Astrocyte (in vitro differentiated cells and primary cell): ENCODE data around the gene TEX48. TPM values are rescaled to one million over a fixed set of nuclear protein-coding genes. Genes with fewer than 3 reads are reported as not detected.

ENCODE experiments used
- DNase-seq: peaks from one replicate; pipeline ENCODE4 v3.0.0-alpha.2; 2010; ENCODE audit warnings: low read depth
- FAIRE-seq: peaks from 2 replicates; lab custom pipeline; 2011; peaks lifted over from hg19 to GRCh38; lab: Jason Lieb, UNC
- H2AFZ ChIP-seq: 2 replicates; pipeline ENCODE4 v1.6.0; 2012; ENCODE audit warnings: low read depth, low read length, inconsistent platforms
- H3K27ac ChIP-seq: 2 replicates; pipeline ENCODE4 v1.5.1; 2011; ENCODE audit warnings: low read depth, low read length, inconsistent platforms
- H3K27me3 ChIP-seq: 2 replicates; pipeline ENCODE4 v1.6.0; 2011; ENCODE audit warnings: low read length, inconsistent platforms; ENCODE audit not compliant: insufficient read depth
- H3K36me3 ChIP-seq: 2 replicates; pipeline ENCODE4 v1.5.1; 2011; ENCODE audit warnings: low read length, inconsistent platforms; ENCODE audit not compliant: insufficient read depth
- H3K4me1 ChIP-seq: 2 replicates; pipeline ENCODE4 v1.5.1; 2011; ENCODE audit warnings: low read length, inconsistent platforms; ENCODE audit not compliant: insufficient read depth
- H3K4me2 ChIP-seq: 2 replicates; pipeline ENCODE4 v1.6.0; 2012; ENCODE audit warnings: low read length, inconsistent platforms
- H3K4me3 ChIP-seq: 2 replicates; pipeline ENCODE4 v1.5.1; 2011; ENCODE audit warnings: low read depth, mild to moderate bottlenecking, low read length, inconsistent platforms; ENCODE audit not compliant: insufficient read depth
- H3K79me2 ChIP-seq: 2 replicates; pipeline ENCODE4 v1.6.0; 2012; ENCODE audit warnings: mild to moderate bottlenecking, low read length, inconsistent platforms; ENCODE audit not compliant: insufficient read depth
- H3K9ac ChIP-seq: 2 replicates; pipeline ENCODE4 v1.6.0; 2012; ENCODE audit warnings: mild to moderate bottlenecking, low read length, inconsistent platforms
- H3K9me3 ChIP-seq: 2 replicates; pipeline ENCODE4 v1.5.1; 2012; ENCODE audit warnings: low read depth, mild to moderate bottlenecking, low read length, inconsistent platforms; ENCODE audit not compliant: insufficient read depth
- H4K20me1 ChIP-seq: 2 replicates; pipeline ENCODE4 v1.6.0; 2012; ENCODE audit warnings: low read length, inconsistent platforms; ENCODE audit not compliant: insufficient read depth
- H3K27ac Mint-ChIP-seq: one replicate; pipeline ENCODE4 v1.8.0; 2021; ENCODE audit warnings: mild to moderate bottlenecking, mixed read lengths; ENCODE audit not compliant: unreplicated experiment
- H3K27me3 Mint-ChIP-seq: one replicate; pipeline ENCODE4 v1.8.0; 2021; ENCODE audit warnings: low read depth, mixed read lengths; ENCODE audit not compliant: unreplicated experiment
- H3K36me3 Mint-ChIP-seq: one replicate; pipeline ENCODE4 v1.8.0; 2021; ENCODE audit warnings: low read depth, mixed read lengths; ENCODE audit not compliant: unreplicated experiment
- H3K4me1 Mint-ChIP-seq: one replicate; pipeline ENCODE4 v1.8.0; 2021; ENCODE audit warnings: low read depth, mixed read lengths; ENCODE audit not compliant: unreplicated experiment
- H3K4me3 Mint-ChIP-seq: one replicate; pipeline ENCODE4 v1.8.0; 2021; ENCODE audit warnings: mild to moderate bottlenecking, moderate library complexity, mixed read lengths; ENCODE audit not compliant: unreplicated experiment
- H3K9me3 Mint-ChIP-seq: one replicate; pipeline ENCODE4 v1.8.0; 2021; ENCODE audit warnings: mild to moderate bottlenecking, mixed read lengths; ENCODE audit not compliant: unreplicated experiment
- EZH2 ChIP-seq: IDR thresholded peaks from 2 replicates; pipeline ENCODE4 v1.6.1; 2012; ENCODE audit warnings: mild to moderate bottlenecking, low read length, inconsistent platforms; ENCODE audit not compliant: insufficient read depth
- total RNA-seq: library from RNA; stranded (reverse); gene quantifications from 2 replicates; pipeline ENCODE4 v1.2.1, GENCODE V29; 2021
- TF ChIP-seq, protein P1 (sequence below): IDR thresholded peaks from 2 replicates; pipeline ENCODE4 v1.5.1; 2011; ENCODE audit warnings: low read depth, mild to moderate bottlenecking, inconsistent platforms, low read length, moderate library complexity; ENCODE audit not compliant: insufficient read depth

Gene TEX48
- total RNA-seq, 1 donor from 2014 or later, result not detected

DNA sequence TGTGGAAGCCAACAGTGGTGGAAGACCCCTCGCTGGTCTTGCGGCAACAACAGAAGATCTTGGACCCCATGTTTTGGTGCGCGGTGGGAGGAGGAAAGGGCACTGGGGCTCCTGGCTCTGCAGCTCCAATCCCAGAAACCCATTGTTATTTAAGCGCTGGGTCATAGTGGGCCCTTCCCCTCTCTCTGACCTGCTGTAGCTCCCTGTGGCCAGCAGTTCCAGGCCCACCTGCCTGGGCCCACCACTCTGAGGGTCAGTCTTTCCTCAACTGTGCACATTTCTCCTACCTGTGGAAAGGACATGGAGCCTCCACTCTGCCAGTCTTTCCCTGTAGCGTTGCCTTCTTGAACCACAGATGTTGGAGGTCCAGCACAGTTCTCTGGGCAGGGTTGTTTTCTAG is 24.3 kb downstream of the TEX48 start, which contains the start of gene TEX53:
Gene TEX53 (minus strand): TSS at position 101 of the 400 bp plus-strand sequence. CDS start 31 bp downstream, at position 70.
- TF ChIP-seq, protein P1, sequence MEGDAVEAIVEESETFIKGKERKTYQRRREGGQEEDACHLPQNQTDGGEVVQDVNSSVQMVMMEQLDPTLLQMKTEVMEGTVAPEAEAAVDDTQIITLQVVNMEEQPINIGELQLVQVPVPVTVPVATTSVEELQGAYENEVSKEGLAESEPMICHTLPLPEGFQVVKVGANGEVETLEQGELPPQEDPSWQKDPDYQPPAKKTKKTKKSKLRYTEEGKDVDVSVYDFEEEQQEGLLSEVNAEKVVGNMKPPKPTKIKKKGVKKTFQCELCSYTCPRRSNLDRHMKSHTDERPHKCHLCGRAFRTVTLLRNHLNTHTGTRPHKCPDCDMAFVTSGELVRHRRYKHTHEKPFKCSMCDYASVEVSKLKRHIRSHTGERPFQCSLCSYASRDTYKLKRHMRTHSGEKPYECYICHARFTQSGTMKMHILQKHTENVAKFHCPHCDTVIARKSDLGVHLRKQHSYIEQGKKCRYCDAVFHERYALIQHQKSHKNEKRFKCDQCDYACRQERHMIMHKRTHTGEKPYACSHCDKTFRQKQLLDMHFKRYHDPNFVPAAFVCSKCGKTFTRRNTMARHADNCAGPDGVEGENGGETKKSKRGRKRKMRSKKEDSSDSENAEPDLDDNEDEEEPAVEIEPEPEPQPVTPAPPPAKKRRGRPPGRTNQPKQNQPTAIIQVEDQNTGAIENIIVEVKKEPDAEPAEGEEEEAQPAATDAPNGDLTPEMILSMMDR, result no peak
- no peak for TF ChIP-seq EZH2
- Histone ChIP-seq H4K20me1 (no peaks in the 10 kb centered on the region), H3K4me3 (no peak within 1 kb of the TSS), H3K4me2 (no peak within 1 kb of the TSS), H3K9ac (no peak within 1 kb of the TSS), H3K9me3 (no peaks in the 10 kb centered on the region), H3K27me3 (peaks cover 16% of the 10 kb centered on the region), H3K27ac (no peak within 1 kb of the TSS), H2AFZ (no peak within 1 kb of the TSS), H3K4me1 (peaks cover 6% of the 10 kb centered on the region), H3K36me3 (no peaks in the 10 kb centered on the region), H3K79me2 (no peaks in the 10 kb centered on the region)
- H3K27me3 Mint-ChIP-seq, result peaks cover 8% of the 10 kb centered on the region
- H3K9me3 Mint-ChIP-seq, result peaks cover 3% of the 10 kb centered on the region
- DNase-seq, result no peak
- peaks cover 4% of the 10 kb centered on the region for H3K4me1 Mint-ChIP-seq
- no peak for FAIRE-seq
- no peaks in the 10 kb centered on the region for H3K36me3 Mint-ChIP-seq
- no peak within 1 kb of the TSS for H3K4me3 Mint-ChIP-seq
- H3K27ac Mint-ChIP-seq, result no peak within 1 kb of the TSS

DNA sequence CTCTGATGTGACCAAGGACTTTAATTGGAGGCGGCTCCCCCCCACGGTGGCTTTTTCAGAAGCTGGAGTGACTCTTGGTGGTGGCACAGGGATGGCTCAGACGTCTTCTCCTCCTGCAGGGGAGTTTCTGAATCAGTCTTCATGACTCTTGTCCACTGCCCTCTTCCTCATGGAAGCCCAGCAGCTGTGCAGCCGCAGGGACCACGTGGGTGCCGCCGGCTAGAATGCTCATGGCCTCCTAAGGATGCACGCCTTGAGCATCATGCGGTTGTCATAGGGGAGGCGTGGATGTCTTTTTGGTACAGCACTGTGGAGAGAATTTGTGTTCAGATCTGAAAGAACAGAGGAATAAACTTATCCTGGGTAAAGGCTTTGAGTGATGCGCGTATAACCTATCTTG is 25.7 kb downstream of the TEX48 start:
- no peak overlapping the region for H3K9ac ChIP-seq
- H3K79me2 ChIP-seq, result no peaks in the 10 kb centered on the region
- no peak for DNase-seq
- no peak overlapping the region for H3K27ac Mint-ChIP-seq
- H3K4me3 Mint-ChIP-seq, result no peak overlapping the region
- peaks cover 9% of the 10 kb centered on the region for H3K27me3 ChIP-seq
- peaks cover 8% of the 10 kb centered on the region for H3K27me3 Mint-ChIP-seq
- H3K9me3 ChIP-seq, result no peaks in the 10 kb centered on the region
- H3K4me1 ChIP-seq, result peaks cover 6% of the 10 kb centered on the region
- no peak for TF ChIP-seq EZH2
- TF ChIP-seq, protein P1, result no peak
- H3K36me3 ChIP-seq, result no peaks in the 10 kb centered on the region
- H3K36me3 Mint-ChIP-seq, result peaks cover 2% of the 10 kb centered on the region
- peaks cover 3% of the 10 kb centered on the region for H3K9me3 Mint-ChIP-seq
- H3K4me1 Mint-ChIP-seq, result peaks cover 4% of the 10 kb centered on the region
- H3K27ac ChIP-seq, result no peak overlapping the region
- no peak for FAIRE-seq
- H3K4me2 ChIP-seq, result no peak overlapping the region
- H2AFZ ChIP-seq, result no peak overlapping the region
- no peaks in the 10 kb centered on the region for H4K20me1 ChIP-seq
- H3K4me3 ChIP-seq, result no peak overlapping the region

DNA sequence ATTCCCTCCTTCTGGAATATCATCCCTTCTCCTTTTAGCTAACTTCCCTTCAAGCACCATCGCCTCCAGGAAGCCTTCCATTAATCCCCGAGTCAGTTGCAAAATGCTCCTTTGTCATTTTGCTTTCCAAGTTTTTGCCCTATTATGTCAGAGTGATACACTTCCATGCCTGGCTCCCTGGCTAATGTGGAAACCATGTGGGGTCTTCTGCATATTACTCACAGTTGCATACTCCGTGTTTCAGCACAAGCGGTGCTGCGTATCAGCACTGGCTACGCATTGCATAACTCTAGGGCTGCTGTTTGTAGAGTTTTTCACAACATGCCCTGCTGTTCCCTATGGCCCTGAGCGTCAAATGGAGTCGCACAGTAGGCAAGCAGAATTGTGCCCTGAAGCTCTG is 26.3 kb downstream of the TEX48 start:
- peaks cover 2% of the 10 kb centered on the region for H3K36me3 Mint-ChIP-seq
- no peak for FAIRE-seq
- H3K27ac Mint-ChIP-seq, result no peak overlapping the region
- Histone ChIP-seq H3K9ac (no peak overlapping the region), H2AFZ (no peak overlapping the region), H3K4me3 (no peak overlapping the region), H3K27me3 (peaks cover 5% of the 10 kb centered on the region), H3K4me1 (peaks cover 6% of the 10 kb centered on the region), H3K79me2 (no peaks in the 10 kb centered on the region), H4K20me1 (no peaks in the 10 kb centered on the region), H3K27ac (no peak overlapping the region), H3K36me3 (no peaks in the 10 kb centered on the region), H3K9me3 (no peaks in the 10 kb centered on the region), H3K4me2 (no peak overlapping the region)
- peaks cover 8% of the 10 kb centered on the region for H3K27me3 Mint-ChIP-seq
- peaks cover 3% of the 10 kb centered on the region for H3K9me3 Mint-ChIP-seq
- H3K4me1 Mint-ChIP-seq, result peaks cover 4% of the 10 kb centered on the region
- H3K4me3 Mint-ChIP-seq, result no peak overlapping the region
- TF ChIP-seq, protein P1, result no peak
- no peak for TF ChIP-seq EZH2
- DNase-seq, result peak; percentile 63
